Tibial nerve (tissue), 4 donors: ENCODE measurements around the gene IL12A. TPM values are rescaled to one million over a fixed set of nuclear protein-coding genes. Genes with fewer than 3 reads are reported as not detected.

ENCODE experiments used
- DNase-seq, 2 donors: peaks; one replicate each; pipeline ENCODE4 v3.0.0-alpha.2; 2019; ENCODE audit warnings: low spot score in 2 of 2
- H3K27ac ChIP-seq, 4 donors: fragments of 200-600 bp; sonication (generic) in 3 of 4; one replicate each; pipeline ENCODE4 v1.5.1; 2017 to 2019; ENCODE audit warnings: mild to moderate bottlenecking in 1 of 4
- H3K27me3 ChIP-seq, 2 donors: fragments of 200-600 bp; sonication (generic) in 1 of 2; one replicate each; pipeline versions ENCODE4 v1.5.1 to v1.6.0; 2017 to 2019
- H3K36me3 ChIP-seq, 3 donors: fragments of 200-600 bp; sonication (generic); one replicate each; pipeline ENCODE4 v1.5.1; 2018 to 2019
- H3K4me1 ChIP-seq, 4 donors: fragments of 200-600 bp; sonication (generic) in 3 of 4; one replicate each; pipeline ENCODE4 v1.5.1; 2017 to 2019
- H3K4me3 ChIP-seq, 4 donors: fragments of 200-600 bp; sonication (generic) in 3 of 4; one replicate each; pipeline ENCODE4 v1.5.1; 2017 to 2019; ENCODE audit warnings: mild to moderate bottlenecking in 1 of 4, moderate library complexity in 1 of 4
- H3K9me3 ChIP-seq, 4 donors: fragments of 200-600 bp; sonication (generic) in 3 of 4; one replicate each; pipeline ENCODE4 v1.5.1; 2017 to 2019
- EP300 ChIP-seq, 2 donors: sonication (generic); formaldehyde crosslinking; IDR thresholded peaks; one replicate each; pipeline ENCODE4 v1.6.1; 2017; ENCODE audit warnings: antibody characterized with exemption in 2 of 2, mild to moderate bottlenecking in 1 of 2
- POLR2A ChIP-seq, 2 donors: fragments of 450-650 bp; IDR thresholded peaks; one replicate each; pipeline ENCODE4 v1.6.1; 2017; ENCODE audit warnings: antibody characterized with exemption in 2 of 2, mild to moderate bottlenecking in 2 of 2, moderate library complexity in 2 of 2
- WGBS, 2 donors: methylation state at CpG; one replicate each; pipeline ENCODE4 v1.1.5; 2018; 5-methylcytosine and 5-hydroxymethylcytosine counted together
- total RNA-seq, 4 donors: library from RNA; depleted of rRNA; stranded (reverse); fragments of >200 nt; gene quantifications; one replicate each; pipeline ENCODE4 v1.1.0, GENCODE V29; 2016
- TF ChIP-seq, protein P1 (sequence below), 5 experiments: fragments of 200-600 bp in 3 of 5; fragments of 450-650 bp in 2 of 5; sonication (generic) in 3 of 5; IDR thresholded peaks; one replicate each; pipeline ENCODE4 v1.5.1; 2016 to 2019; ENCODE audit warnings: antibody characterized with exemption in 5 of 5, mild to moderate bottlenecking in 3 of 5, moderate library complexity in 2 of 5

Gene IL12A
- total RNA-seq, 4 donors from 2014 or later, result 0.60 TPM; not detected in 3

DNA sequence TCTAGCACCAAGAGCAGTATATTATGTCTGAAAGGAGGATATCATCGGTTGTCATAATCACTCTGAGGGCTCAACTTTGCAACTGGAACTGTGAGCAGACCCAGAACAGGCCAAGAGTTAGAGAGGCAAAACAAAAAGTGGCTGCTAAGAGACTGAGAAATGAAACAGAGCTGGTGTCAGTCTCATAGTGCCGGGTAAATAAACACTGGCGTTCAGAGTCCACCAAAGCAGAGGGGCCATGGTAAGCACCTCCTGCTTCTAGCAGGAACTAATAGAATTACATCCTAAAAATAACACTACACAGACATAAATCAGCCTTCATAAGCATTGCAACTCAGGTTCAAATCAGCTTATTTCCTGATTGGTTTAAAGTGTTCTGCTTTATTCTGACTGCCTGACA is 10.3 kb upstream of the IL12A start:
- no peaks in the 10 kb centered on the region for H3K27me3 ChIP-seq
- H3K4me1 ChIP-seq, result no peaks in the 10 kb centered on the region
- no peak overlapping the region for H3K4me3 ChIP-seq
- no peaks in the 10 kb centered on the region for H3K9me3 ChIP-seq
- TF ChIP-seq, protein P1, sequence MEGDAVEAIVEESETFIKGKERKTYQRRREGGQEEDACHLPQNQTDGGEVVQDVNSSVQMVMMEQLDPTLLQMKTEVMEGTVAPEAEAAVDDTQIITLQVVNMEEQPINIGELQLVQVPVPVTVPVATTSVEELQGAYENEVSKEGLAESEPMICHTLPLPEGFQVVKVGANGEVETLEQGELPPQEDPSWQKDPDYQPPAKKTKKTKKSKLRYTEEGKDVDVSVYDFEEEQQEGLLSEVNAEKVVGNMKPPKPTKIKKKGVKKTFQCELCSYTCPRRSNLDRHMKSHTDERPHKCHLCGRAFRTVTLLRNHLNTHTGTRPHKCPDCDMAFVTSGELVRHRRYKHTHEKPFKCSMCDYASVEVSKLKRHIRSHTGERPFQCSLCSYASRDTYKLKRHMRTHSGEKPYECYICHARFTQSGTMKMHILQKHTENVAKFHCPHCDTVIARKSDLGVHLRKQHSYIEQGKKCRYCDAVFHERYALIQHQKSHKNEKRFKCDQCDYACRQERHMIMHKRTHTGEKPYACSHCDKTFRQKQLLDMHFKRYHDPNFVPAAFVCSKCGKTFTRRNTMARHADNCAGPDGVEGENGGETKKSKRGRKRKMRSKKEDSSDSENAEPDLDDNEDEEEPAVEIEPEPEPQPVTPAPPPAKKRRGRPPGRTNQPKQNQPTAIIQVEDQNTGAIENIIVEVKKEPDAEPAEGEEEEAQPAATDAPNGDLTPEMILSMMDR (IDR thresholded peaks at IDR 0.05), result no peak
- WGBS, 2 donors, result 62 to 74% methylated on average over 3 of the region's 3 CpGs
- no peak for DNase-seq
- H3K27ac ChIP-seq, result no peak overlapping the region
- H3K36me3 ChIP-seq, result no peaks in the 10 kb centered on the region

DNA sequence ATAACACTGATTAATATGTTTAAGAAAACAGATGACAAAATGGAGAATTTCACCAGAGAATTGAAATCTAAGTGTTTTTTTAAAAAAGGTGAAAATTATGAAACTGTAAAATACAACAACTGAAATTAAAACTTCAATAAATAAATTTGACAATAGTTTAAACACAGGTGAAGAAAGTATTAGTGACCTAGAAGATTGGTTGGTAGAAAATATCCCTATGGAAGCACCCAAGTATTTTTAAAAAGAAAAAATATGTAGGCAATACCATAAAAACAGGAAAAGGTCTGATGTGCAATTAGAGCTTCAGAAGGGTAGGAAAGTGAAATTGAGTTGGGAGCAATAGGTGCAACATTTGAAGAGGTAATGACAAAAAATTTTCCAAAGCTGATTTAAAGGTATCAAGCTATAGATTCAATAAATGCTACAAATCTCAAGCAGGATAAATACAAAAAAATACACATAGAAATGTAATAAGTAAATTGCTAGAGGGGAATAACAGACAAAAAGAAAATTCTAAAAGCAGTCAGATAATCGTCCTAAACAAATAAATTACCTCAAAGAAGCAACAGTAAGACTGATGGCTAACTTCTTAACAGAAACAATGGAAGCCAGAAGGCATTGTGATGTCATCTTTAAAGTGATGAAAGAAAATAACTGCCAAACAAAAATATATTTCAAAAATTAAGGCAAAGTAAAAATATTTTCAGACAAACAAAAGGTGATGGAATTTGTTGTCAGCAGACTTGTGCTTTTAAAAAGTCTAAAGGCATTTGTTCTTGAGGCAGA is 9.5 kb upstream of the IL12A start:
- Histone ChIP-seq H3K27ac (no peak overlapping the region), H3K4me3 (no peak overlapping the region), H3K9me3 (no peaks in the 10 kb centered on the region), H3K36me3 (no peaks in the 10 kb centered on the region), H3K27me3 (no peaks in the 10 kb centered on the region), H3K4me1 (no peaks in the 10 kb centered on the region)
- TF ChIP-seq POLR2A (IDR thresholded peaks at IDR 0.05) (no peak), EP300 (IDR thresholded peaks at IDR 0.05) (no peak)
- TF ChIP-seq, protein P1 (IDR thresholded peaks at IDR 0.05), result no peak
- WGBS, 2 donors, result 64 to 76% methylated on average over 1 of the region's 1 CpG
- DNase-seq, result no peak

DNA sequence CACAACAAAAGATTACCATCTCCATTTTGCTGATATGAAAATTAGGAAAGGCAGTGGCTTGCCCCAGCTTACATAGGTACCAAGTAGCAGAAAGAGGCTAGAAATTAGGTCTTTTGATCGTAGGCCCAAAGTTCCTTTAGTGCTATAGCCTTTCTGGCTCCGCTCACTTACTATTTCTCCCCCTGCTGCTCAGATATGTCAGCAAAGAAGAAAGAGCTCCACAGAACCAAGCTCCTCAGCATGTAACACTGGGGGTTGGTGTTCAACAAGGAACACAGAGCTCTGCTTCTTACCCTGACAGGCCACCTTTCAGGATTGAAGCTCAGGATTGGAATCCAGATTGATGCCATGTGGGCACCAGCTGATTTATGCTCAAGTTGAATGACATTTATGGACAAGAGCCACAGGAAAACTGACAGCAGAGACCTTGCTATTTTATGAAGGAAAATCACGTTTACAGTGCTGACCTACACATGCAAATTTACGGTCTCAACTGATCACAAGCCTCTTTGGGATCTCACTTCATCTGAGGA is 6.1 kb upstream of the IL12A start:
- H3K4me3 ChIP-seq, result no peak overlapping the region
- TF ChIP-seq, protein P1 (IDR thresholded peaks at IDR 0.05), result no peak
- WGBS, 2 donors, result 69 to 80% methylated on average over 4 of the region's 4 CpGs
- no peaks in the 10 kb centered on the region for H3K36me3 ChIP-seq
- H3K27me3 ChIP-seq, result no peaks in the 10 kb centered on the region
- H3K27ac ChIP-seq, result no peak overlapping the region
- H3K4me1 ChIP-seq, result no peaks in the 10 kb centered on the region
- H3K9me3 ChIP-seq, result no peaks in the 10 kb centered on the region
- DNase-seq, result no peak

DNA sequence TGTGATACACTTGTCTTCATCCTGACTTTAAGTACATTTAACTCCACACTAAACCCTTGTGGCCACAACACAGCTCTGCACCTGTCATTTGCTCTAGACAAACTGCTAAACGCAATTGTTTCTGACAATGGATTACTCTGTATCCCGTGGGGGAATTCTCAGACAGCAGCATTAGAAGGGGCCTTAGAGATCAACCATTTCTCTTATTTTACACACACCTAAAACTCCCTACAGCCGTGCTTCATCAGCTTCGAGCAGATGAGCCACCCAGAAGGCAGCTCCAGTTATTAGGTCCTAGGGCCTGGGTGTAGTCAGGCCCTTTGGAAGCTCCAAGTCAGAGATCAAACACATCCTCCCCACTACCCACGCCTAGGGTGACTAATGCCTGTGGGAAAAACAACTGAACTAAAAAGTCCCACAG is 1.3 kb upstream of the IL12A start:
- peaks cover 0 to 7% (median 0%) of the 10 kb centered on the region in 4 donors for H3K9me3 ChIP-seq
- H3K36me3 ChIP-seq, result no peaks in the 10 kb centered on the region
- H3K27ac ChIP-seq, result no peak overlapping the region
- H3K4me3 ChIP-seq, result no peak overlapping the region
- no peak for DNase-seq
- H3K27me3 ChIP-seq, result no peaks in the 10 kb centered on the region
- peaks cover 0 to 11% (median 5%) of the 10 kb centered on the region in 4 donors for H3K4me1 ChIP-seq
- no peak for TF ChIP-seq POLR2A (IDR thresholded peaks at IDR 0.05)
- no peak for TF ChIP-seq EP300 (IDR thresholded peaks at IDR 0.05)
- TF ChIP-seq, protein P1 (IDR thresholded peaks at IDR 0.05), result no peak
- 82 to 88% methylated on average over 5 of the region's 5 CpGs for WGBS, 2 donors

DNA sequence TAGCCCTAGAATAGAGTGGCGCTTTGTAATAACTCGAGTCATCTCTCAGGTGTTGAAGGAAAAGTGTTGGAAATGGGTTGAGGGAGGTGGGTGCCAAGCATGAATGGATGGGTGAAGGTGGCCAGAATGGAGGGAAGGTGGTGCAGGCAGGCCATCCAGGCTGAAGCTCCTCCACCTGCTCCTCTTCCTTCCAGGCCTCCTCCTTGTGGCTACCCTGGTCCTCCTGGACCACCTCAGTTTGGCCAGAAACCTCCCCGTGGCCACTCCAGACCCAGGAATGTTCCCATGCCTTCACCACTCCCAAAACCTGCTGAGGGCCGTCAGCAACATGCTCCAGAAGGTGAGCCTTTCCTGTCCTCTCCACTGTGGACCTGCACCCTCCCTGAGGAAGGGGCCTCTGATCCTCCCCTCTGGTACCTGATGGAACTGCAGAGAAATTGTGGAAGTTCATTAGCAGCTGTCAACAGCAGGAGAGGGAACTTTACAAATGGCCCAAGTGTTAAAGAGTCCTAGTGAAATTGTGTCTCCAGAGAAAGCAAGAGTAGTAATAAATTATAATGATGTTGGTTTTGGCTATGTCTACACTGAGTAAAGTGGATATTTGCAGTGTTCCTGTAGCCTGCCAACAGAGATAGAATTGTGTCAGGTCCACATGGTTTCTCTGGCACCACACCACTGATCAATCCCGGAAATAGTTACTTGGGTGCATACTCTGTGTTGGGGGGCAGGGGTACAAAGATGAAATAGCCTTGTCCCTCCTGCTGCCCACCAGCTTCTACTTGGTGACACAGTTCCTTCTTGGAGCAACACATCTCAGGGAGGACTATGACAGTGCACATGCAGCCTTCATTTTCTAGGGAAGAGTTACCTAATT is 1.6 kb downstream of the IL12A start:
- H3K4me1 ChIP-seq, result peaks cover 0 to 11% (median 5%) of the 10 kb centered on the region in 4 donors
- no peaks in the 10 kb centered on the region for H3K27me3 ChIP-seq
- no peaks in the 10 kb centered on the region for H3K36me3 ChIP-seq
- WGBS, 2 donors, result 72 to 77% methylated on average over 5 of the region's 5 CpGs
- DNase-seq, result no peak
- no peak overlapping the region for H3K4me3 ChIP-seq
- H3K27ac ChIP-seq, result no peak overlapping the region
- TF ChIP-seq EP300 (IDR thresholded peaks at IDR 0.05), result no peak
- TF ChIP-seq, protein P1 (IDR thresholded peaks at IDR 0.05), result no peak
- no peak for TF ChIP-seq POLR2A (IDR thresholded peaks at IDR 0.05)
- peaks cover 0 to 7% (median 0%) of the 10 kb centered on the region in 4 donors for H3K9me3 ChIP-seq
